NCI-H1436 (cell line): Measurements from ENCODE around the gene SLC24A3.

Experiments used
- DNase-seq: peaks from one replicate; lab custom pipeline; 2025; lab: John Stamatoyannopoulos, UW

The SLC24A3 gene

GRCh38 chr20:19462491-19462890, 250.0 kb downstream of the SLC24A3 start:
- no peak for DNase-seq

- DNase-seq: no peak
Measured at GRCh38 chr20:19463597-19463996, 251.2 kb downstream of the SLC24A3 start.

DNA sequence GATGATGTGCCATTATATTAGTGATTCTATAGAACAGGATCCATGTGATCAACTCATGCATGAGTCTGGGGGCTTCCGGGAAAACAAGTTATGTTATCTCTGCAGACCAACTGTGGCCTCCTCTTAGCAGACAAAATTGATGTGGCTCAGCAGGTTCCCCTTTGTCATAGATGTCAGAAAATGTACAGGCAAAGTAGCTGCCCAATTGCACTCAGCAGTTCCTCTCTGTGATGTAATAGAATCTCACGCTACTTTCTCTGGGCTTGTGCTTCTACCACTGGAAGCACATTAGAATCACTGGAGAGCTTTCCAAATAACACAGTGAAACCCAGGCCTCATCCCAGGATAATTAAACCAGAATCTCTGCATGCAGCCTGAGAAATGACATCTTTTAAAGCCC, 253.1 kb downstream of the SLC24A3 start:
- DNase-seq: no peak

DNA sequence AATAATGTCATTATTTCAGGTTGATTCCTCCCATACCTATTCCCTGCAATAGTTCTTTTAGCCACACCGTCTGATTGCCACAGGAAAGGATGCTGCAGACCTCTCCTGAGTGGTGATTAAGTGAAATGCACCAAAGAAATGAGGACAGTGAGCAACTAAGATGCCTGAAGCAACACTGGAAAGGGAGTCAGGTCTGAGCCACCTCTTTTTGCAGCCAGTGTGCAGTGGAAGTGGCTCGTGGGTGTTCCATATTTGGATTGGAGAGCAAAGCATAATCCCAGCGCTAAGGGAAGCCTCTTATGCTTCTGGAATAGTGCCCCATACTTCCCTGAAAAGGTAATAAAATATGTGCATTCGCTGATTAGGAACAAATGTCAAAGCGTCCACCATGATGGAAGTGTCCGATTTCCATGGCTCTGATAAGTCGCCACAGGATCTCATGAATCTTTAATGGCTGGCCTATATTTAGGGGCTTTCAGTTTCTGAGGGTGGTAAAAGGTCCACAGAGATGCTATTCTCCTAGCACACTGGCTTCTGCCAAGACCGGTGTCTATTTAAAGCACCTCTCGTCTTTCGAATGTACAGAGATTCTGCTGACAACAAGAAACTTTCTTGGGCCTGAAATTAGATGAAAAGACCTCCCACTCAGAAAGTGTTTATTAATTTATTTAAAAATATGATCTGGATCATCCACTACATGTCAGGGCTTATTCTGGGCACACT, 253.9 kb downstream of the SLC24A3 start:
- no peak for DNase-seq

- no peak for DNase-seq
Measured at GRCh38 chr20:19473216-19473921, 260.9 kb downstream of the SLC24A3 start.

GRCh38 chr20:19473922-19474286, 261.5 kb downstream of the SLC24A3 start:
- DNase-seq: no peak

DNA sequence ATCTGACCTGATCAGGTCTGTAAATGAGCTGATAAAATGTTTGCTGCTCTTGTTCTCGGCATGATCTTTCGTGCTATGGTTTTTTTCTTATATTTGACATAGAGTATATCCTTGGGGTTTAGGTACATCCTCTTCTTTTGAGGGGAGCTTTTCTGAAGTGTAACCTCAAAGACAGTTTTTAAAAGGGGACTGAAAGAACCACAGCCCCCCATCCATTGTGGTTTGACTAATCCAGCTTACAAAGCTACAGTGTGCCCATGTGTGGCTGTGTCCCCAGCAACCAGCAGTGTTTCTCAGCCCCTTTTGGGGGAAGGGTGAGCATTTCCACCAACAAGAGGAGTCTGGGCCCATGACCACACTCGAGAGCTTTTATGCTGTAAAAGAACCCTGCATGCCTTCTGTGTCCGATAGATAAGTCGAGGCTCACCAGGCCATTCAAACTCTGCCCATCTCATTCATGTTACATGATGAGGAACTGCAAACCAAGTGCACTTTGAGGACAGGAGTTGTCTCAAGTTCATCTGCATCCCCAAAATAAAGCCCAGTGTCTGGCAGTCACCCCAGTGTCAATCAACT, 266.0 kb downstream of the SLC24A3 start:
- DNase-seq: no peak

DNA sequence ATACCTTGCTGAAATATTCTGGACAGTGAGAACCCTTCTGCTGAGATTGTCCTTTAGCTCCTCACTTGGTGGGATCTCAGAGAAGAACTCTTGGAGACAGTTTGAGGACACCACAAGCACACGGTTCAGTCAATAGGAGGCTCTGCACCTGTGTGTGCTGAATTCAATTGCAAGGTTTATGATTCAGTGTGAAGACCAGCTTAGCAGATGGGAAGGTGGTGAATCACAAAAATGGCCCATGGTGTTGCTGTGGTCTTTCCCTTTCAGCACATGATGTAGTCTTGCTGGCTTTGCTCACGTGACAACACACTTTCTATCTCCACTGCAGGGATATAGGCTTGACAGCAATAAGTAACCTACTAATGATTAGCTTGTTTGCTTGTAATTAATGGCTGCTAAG, 270.3 kb downstream of the SLC24A3 start:
- no peak for DNase-seq

DNA sequence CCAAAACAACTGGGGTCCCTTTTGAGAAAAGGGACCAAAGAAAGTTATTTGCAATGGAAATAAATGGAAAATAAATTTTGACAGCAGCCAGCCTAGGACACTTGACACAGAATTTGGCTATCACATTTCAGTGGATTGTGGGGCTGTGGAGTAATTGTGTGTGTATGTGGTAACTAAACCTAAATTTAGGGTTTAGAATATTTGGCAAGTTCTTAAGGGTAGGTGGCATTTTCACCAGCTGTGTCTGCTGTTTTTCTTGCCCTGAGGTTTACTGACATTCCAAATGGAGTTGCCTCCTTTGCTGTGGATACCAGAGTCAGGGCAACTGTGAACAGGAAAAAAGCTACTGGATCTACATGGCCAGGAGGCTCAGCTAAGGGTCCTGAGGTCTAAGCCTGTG, 270.9 kb downstream of the SLC24A3 start:
- DNase-seq: no peak

GRCh38 chr20:19486446-19486845, 274.0 kb downstream of the SLC24A3 start:
- no peak for DNase-seq

GRCh38 chr20:19487420-19487819, 275.0 kb downstream of the SLC24A3 start:
- DNase-seq: no peak

- DNase-seq: no peak
Measured at GRCh38 chr20:19491241-19491640, 278.8 kb downstream of the SLC24A3 start.

DNA sequence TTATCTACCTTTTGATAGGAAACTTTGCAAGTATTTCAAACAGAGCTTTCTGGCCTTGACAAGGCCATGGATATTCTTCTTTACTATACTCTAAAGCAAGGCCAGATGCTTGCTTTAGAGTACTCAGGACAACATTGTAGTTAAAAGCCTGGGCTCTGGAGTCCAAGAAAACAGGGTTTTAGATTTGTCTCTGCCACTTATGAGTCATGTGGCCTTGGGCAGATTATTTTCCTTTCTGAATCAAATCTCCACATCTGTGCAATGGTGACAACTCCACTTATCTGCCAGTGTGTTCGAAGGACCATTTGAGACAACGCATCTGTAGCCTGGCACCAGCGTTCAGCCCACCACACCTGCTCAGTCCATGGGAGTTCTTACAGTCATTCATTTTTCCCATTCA, 279.7 kb downstream of the SLC24A3 start:
- no peak for DNase-seq

GRCh38 chr20:19492687-19493336, 280.4 kb downstream of the SLC24A3 start:
- no peak for DNase-seq

GRCh38 chr20:19493794-19494495, 281.5 kb downstream of the SLC24A3 start:
- no peak for DNase-seq

GRCh38 chr20:19495905-19496703, 283.7 kb downstream of the SLC24A3 start:
- no peak for DNase-seq

- no peak for DNase-seq
Measured at GRCh38 chr20:19497064-19497463, 284.6 kb downstream of the SLC24A3 start.

- DNase-seq: no peak
Measured at GRCh38 chr20:19498756-19499155, 286.3 kb downstream of the SLC24A3 start.

GRCh38 chr20:19501476-19502115, 289.2 kb downstream of the SLC24A3 start:
- no peak for DNase-seq

DNA sequence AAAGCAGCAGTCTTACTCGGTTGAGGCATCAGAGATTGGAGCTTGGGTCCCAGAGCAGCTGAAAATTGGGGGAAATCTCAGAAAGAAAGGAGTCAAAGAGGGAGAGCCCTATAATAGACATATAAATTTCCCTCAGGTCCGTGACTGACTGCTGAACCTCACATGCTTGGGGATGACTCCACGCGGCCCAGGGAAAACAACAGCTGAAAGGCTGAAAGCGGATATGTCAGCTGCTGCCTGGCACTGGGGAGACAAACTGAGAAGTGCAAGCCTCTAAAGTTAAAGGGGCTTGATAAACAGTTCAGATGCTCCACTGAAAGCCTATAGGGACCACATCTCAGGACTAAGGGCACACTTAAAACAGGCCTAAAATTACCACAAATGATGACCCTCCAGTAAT, 289.7 kb downstream of the SLC24A3 start:
- no peak for DNase-seq

GRCh38 chr20:19504251-19504650, 291.8 kb downstream of the SLC24A3 start:
- DNase-seq: no peak
